Left ventricle myocardium inferior (tissue), 1 donor: ENCODE measurements around the gene RPS3. TPM values are rescaled to one million over a fixed set of nuclear protein-coding genes. Genes with fewer than 3 reads are reported as not detected.
A peak's percentile ranks its signal among the peaks of the same experiment; 100 is the strongest.

Source experiments
- DNase-seq: peaks from one replicate; pipeline ENCODE4 v3.0.0-alpha.2; 2020
- H3K27ac ChIP-seq: fragments of 200-600 bp; replicated peaks from 2 replicates; pipeline ENCODE4 v1.8.0; 2021
- H3K27me3 ChIP-seq: fragments of 200-600 bp; 2 replicates; pipeline ENCODE4 v1.8.0; 2021; ENCODE audit warnings: low read depth
- H3K36me3 ChIP-seq: fragments of 200-600 bp; 2 replicates; pipeline ENCODE4 v1.8.0; 2021
- H3K4me1 ChIP-seq: fragments of 200-600 bp; 2 replicates; pipeline ENCODE4 v1.8.0; 2021
- H3K4me3 ChIP-seq: fragments of 200-600 bp; 2 replicates; pipeline ENCODE4 v1.8.0; 2021; ENCODE audit warnings: mild to moderate bottlenecking, moderate library complexity
- H3K9me3 ChIP-seq: fragments of 200-600 bp; replicated peaks from 2 replicates; pipeline ENCODE4 v1.8.0; 2021
- intact Hi-C: fragments of 100-400 bp; cut with micrococcal nuclease; formaldehyde crosslinking; loops from one replicate; pipeline ENCODE4 v1.11.0; 2022
- total RNA-seq: library from RNA; stranded (reverse); fragmentation: NEBNext Ultra II Directional; extraction: Animal tissue kit (Norgen Biotek cat#: 25700); gene quantifications from one replicate; pipeline ENCODE4 v1.2.1, GENCODE V29; 2021
- TF ChIP-seq, protein P1 (sequence below): fragments of 200-600 bp; IDR thresholded peaks from 2 replicates; pipeline ENCODE4 v1.8.0; 2021; ENCODE audit warnings: antibody characterized with exemption, mild to moderate bottlenecking, borderline replicate concordance
- donor health status: DM: no; HTN: yes; CAD: no; lungs with severe emphysema.

The RPS3 gene
- total RNA-seq, 1 donor from 2014 or later, result 864 TPM

DNA sequence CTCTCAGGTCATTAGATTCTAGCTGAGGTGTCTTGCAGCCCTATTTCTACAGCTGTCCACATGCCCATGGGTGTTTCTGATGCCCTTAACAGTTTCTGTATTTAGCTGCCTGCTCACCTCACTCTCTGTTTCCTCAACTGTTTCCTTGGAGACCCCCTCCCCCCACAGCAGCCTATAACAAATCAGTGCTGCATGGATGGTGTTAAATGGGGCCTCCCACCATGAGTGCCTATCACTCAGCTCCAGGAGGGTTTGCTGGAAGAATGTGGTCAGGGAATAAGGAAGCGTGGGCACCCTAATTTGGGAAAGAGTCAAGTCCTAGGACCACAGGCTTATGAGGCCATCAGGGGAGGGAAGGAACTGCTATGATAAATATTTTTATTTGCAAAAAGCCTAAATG, 25.1 kb downstream of the RPS3 start:
- peaks cover 4% of the 10 kb centered on the region for H3K27me3 ChIP-seq
- DNase-seq, result no peak
- peaks cover 1% of the 10 kb centered on the region for H3K9me3 ChIP-seq
- peak overlapping the region; percentile 30 for H3K27ac ChIP-seq
- intact Hi-C loops, result no loop called here
- H3K4me3 ChIP-seq, result no peak overlapping the region
- H3K4me1 ChIP-seq, result peaks cover 32% of the 10 kb centered on the region
- TF ChIP-seq, protein P1, sequence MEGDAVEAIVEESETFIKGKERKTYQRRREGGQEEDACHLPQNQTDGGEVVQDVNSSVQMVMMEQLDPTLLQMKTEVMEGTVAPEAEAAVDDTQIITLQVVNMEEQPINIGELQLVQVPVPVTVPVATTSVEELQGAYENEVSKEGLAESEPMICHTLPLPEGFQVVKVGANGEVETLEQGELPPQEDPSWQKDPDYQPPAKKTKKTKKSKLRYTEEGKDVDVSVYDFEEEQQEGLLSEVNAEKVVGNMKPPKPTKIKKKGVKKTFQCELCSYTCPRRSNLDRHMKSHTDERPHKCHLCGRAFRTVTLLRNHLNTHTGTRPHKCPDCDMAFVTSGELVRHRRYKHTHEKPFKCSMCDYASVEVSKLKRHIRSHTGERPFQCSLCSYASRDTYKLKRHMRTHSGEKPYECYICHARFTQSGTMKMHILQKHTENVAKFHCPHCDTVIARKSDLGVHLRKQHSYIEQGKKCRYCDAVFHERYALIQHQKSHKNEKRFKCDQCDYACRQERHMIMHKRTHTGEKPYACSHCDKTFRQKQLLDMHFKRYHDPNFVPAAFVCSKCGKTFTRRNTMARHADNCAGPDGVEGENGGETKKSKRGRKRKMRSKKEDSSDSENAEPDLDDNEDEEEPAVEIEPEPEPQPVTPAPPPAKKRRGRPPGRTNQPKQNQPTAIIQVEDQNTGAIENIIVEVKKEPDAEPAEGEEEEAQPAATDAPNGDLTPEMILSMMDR, result no peak
- peaks cover 18% of the 10 kb centered on the region for H3K36me3 ChIP-seq

DNA sequence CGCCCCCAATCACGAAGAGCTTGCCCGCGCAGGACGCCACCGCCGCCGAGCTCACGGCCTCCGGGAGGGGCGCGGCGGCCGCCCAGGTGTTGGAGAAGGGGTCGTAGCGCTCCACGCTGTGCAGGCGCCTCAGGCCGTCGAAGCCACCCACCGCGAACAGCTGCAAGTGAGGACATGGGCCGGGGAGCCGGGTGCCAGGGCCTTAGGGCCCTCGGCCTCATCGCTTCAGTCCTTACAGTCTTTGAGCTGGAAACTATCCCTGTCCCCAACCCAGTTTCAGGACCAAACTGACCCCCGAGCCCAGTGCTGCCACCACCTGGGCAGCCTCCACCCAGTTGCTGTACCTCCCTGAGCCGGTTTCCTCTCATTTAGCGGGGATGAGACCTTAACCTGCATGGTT, 26.1 kb downstream of the RPS3 start:
- H3K27ac ChIP-seq, result no peak overlapping the region
- no peak overlapping the region for H3K4me3 ChIP-seq
- H3K9me3 ChIP-seq, result peaks cover 5% of the 10 kb centered on the region
- TF ChIP-seq, protein P1, result no peak
- peaks cover 39% of the 10 kb centered on the region for H3K4me1 ChIP-seq
- intact Hi-C loops, result no loop called here
- peaks cover 12% of the 10 kb centered on the region for H3K27me3 ChIP-seq
- peaks cover 18% of the 10 kb centered on the region for H3K36me3 ChIP-seq
- no peak for DNase-seq

DNA sequence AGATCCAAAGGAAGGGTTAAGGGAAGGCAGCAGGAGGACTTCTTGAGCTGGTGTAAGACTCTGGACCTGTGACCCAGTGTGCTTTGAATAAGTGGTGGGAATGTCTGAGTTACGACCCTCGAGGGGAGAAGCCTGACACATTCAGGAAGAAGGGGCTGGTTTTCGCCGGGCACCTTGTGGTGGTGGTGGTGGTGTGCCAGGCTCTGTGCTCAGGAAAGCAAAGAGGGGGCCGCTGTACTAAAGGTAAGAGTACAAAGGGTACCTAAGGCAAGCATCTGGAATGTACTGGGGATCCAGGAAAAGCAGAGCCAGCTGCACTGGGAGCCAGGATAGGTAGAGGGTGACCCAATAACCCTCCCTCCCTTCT, 27.4 kb downstream of the RPS3 start:
- Histone ChIP-seq H3K4me1 (peaks cover 45% of the 10 kb centered on the region), H3K9me3 (peaks cover 5% of the 10 kb centered on the region), H3K27me3 (peaks cover 25% of the 10 kb centered on the region), H3K4me3 (no peak overlapping the region), H3K27ac (no peak overlapping the region), H3K36me3 (peaks cover 18% of the 10 kb centered on the region)
- intact Hi-C loops, result no loop called here
- TF ChIP-seq, protein P1, result no peak
- no peak for DNase-seq

DNA sequence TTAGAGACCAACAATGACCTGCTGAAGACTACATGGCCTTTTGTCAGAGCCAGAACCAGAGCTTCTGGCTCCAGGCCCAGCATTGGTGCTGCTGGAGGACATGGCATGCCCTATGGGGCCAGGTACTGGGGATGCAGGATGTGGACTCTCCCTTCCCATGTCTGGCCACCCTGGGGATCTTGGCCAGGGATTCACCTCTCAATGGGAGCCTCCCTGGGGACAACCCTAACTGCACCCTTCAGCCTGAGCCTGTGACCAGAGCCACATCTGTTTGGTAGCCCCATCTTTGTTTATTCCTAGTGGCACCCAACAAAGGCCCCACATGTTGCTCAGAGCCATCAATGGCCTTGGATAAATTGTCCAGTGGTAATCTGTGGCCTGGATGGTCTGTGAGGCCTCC, 27.9 kb downstream of the RPS3 start:
- peaks cover 5% of the 10 kb centered on the region for H3K9me3 ChIP-seq
- TF ChIP-seq, protein P1, result no peak
- H3K27ac ChIP-seq, result no peak overlapping the region
- intact Hi-C loops, result no loop called here
- H3K36me3 ChIP-seq, result peaks cover 15% of the 10 kb centered on the region
- H3K27me3 ChIP-seq, result peaks cover 30% of the 10 kb centered on the region
- no peak for DNase-seq
- peaks cover 45% of the 10 kb centered on the region for H3K4me1 ChIP-seq
- no peak overlapping the region for H3K4me3 ChIP-seq

DNA sequence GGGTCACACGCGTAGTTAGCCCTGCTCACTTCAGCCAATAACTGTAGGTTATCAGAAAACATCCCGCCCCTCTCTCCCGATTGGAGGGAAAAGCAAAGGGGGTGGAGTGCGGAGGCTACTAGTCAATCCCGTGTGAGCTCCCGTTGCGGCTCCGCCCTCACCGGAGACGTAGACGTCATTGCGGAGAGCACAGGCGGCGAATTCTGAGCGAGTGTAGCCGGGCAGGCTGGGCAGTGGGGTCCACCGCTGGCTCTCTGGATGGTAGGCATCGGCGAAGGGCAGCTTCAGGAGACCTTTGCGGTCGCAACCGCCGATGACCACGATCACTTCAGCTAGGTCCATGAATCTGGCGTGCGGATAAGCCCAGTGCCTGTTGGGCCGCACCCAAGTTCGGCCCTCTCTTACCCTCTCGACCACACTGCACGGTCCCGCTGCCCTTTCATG, 29.0 kb downstream of the RPS3 start:
- Histone ChIP-seq H3K27me3 (peaks cover 41% of the 10 kb centered on the region), H3K27ac (peak overlapping the region; percentile 65), H3K4me3 (peak overlapping the region; percentile 71), H3K9me3 (peaks cover 5% of the 10 kb centered on the region), H3K4me1 (peaks cover 45% of the 10 kb centered on the region), H3K36me3 (peaks cover 6% of the 10 kb centered on the region)
- TF ChIP-seq, protein P1, result no peak
- intact Hi-C loops, result no loop called here
- DNase-seq, result peak; percentile 94
